Heart left ventricle (tissue), 13 donors: ENCODE results near the gene SLC30A5.

ENCODE experiments used
- CTCF ChIP-seq, 12 donors: fragments of 200-600 bp; sonication (generic) in 4 of 12; IDR thresholded peaks; one replicate each; pipeline versions ENCODE4 v1.5.0 to v1.8.0; 2018 to 2022; ENCODE audit warnings: antibody characterized with exemption in 12 of 12, mild to moderate bottlenecking in 5 of 12
- POLR2A ChIP-seq, 2 donors: fragments of 450-650 bp; IDR thresholded peaks; one replicate each; pipeline ENCODE4 v1.6.1; 2017; ENCODE audit warnings: antibody characterized with exemption in 2 of 2, mild to moderate bottlenecking in 2 of 2, moderate library complexity in 2 of 2
- donor health status: ischemic (EF 13 %, LVEDD 7.1; RV severe dilation, severe dysfunction).
- donor health status: DM: no; HTN: yes; CAD: no.
- donor health status: DM: no; HTN: no; CAD: no.
- donor health status: ischemic (EF 25% LVEDD 6.9; RV normal size, moderate dysfunction).
- donor health status: ischemic (EF 25% LVEDD 5.7; RV mildly dilated, moderate dysfunction).
- donor health status: ischemic (EF 35%, LVEDD 5.7; RV mildly dilated, moderate dysfunction).
- donor health status: nonischemic (EF 11% LVEDD 7.7; RV severe dilation, severe dysfunction).
- donor health status: DM: yes; HTN: yes; CAD: no.
- donor health status: PGD.
- donor health status: ischemic (EF 29% LVEDD 5.4; RV normal size, mild dysfunction).
- donor health status: nonischemic (EF 23%, LVEDD 6.1; RV moderate dilation, normal function).

- TF ChIP-seq POLR2A (IDR thresholded peaks at IDR 0.05) = no peak
- no peak for TF ChIP-seq CTCF (IDR thresholded peaks at IDR 0.05)
Observed at GRCh38 chr5:69134126-69134525, 40.3 kb downstream of the SLC30A5 start.
